PC-9 (cell line): Measurements from ENCODE around the gene SLC66A3. TPM values are rescaled to one million over a fixed set of nuclear protein-coding genes. Genes with fewer than 3 reads are reported as not detected.

Source experiments
- BruUV-seq: library from RNA; stranded (reverse); fragments of 400-500 nt; replicated peaks from 2 replicates; lab custom pipeline; 2021; lab: Mats Ljungman, UMichigan
- CTCF ChIA-PET: fragments of 300-600 bp; sonication (Branson Sonifier 250); formaldehyde crosslinking; loops from one replicate; lab custom pipeline; 2022; ENCODE audit warnings: antibody characterized with exemption; lab: Charles Lee
- POLR2A ChIA-PET: fragments of 300-600 bp; sonication (Branson Sonifier 250); formaldehyde crosslinking; loops from one replicate; lab custom pipeline; 2022; ENCODE audit warnings: antibody characterized with exemption; ENCODE audit not compliant: unreplicated experiment; lab: Charles Lee
- DNase-seq, 2 experiments: peaks; one replicate each; pipeline versions ENCODE4 v3.0.0 to v3.0.0-alpha.2; 2015 to 2022; ENCODE audit warnings: mixed read lengths in 1 of 2
- H2AFZ ChIP-seq: fragments of 200-600 bp; sonication (generic); 2 replicates; pipeline ENCODE4 v1.8.1; 2017; ENCODE audit warnings: antibody characterized with exemption
- H3F3A ChIP-seq: fragments of 200-600 bp; sonication (generic); 2 replicates; pipeline ENCODE4 v1.8.1; 2017; ENCODE audit warnings: antibody characterized with exemption, mild to moderate bottlenecking, low read depth; ENCODE audit not compliant: insufficient read depth
- H3K27ac ChIP-seq: fragments of 200-600 bp; sonication (generic); 2 replicates; pipeline ENCODE4 v1.6.1; 2016; ENCODE audit warnings: mixed run types
- H3K27me3 ChIP-seq: fragments of 200-600 bp; sonication (generic); 2 replicates; pipeline ENCODE4 v1.6.1; 2016; ENCODE audit warnings: low read depth, mixed run types; ENCODE audit not compliant: insufficient read depth
- H3K36me3 ChIP-seq: fragments of 200-600 bp; sonication (generic); 2 replicates; pipeline ENCODE4 v1.6.1; 2016; ENCODE audit warnings: low read depth, mixed run types
- H3K4me1 ChIP-seq: fragments of 200-600 bp; sonication (generic); replicated peaks from 2 replicates; pipeline ENCODE4 v1.6.1; 2016; ENCODE audit warnings: mixed run types; ENCODE audit not compliant: insufficient read depth
- H3K4me2 ChIP-seq: fragments of 200-600 bp; sonication (generic); 2 replicates; pipeline ENCODE4 v1.6.1; 2017; ENCODE audit warnings: mixed run types
- H3K4me3 ChIP-seq: fragments of 200-600 bp; sonication (generic); 2 replicates; pipeline ENCODE4 v1.6.1; 2016; ENCODE audit warnings: mixed run types
- H3K79me2 ChIP-seq: fragments of 200-600 bp; sonication (generic); 2 replicates; pipeline ENCODE4 v1.6.1; 2017; ENCODE audit warnings: low read depth, mixed run types
- H3K9me2 ChIP-seq: fragments of 200-600 bp; sonication (generic); 2 replicates; pipeline ENCODE4 v1.8.1; 2017; ENCODE audit warnings: mild to moderate bottlenecking; ENCODE audit not compliant: insufficient read depth
- H3K9me3 ChIP-seq: fragments of 200-600 bp; sonication (generic); 2 replicates; pipeline ENCODE4 v1.8.1; 2016; ENCODE audit warnings: low read depth; ENCODE audit not compliant: insufficient read depth
- H4K20me1 ChIP-seq: fragments of 200-600 bp; sonication (generic); 2 replicates; pipeline ENCODE4 v1.8.1; 2017; ENCODE audit not compliant: insufficient read depth
- CTCF ChIP-seq: fragments of 200-600 bp; sonication (generic); conservative IDR thresholded peaks from 2 replicates; pipeline ENCODE4 v1.6.1; 2017; ENCODE audit warnings: mixed run types, antibody characterized with exemption, mild to moderate bottlenecking, moderate library complexity
- EZH2 ChIP-seq: fragments of 200-600 bp; sonication (generic); IDR thresholded peaks from 2 replicates; pipeline ENCODE4 v1.8.0; 2017; ENCODE audit warnings: antibody characterized with exemption, low read depth
- intact Hi-C: fragments of 100-400 bp; cut with micrococcal nuclease; formaldehyde crosslinking; loops from one replicate; pipeline ENCODE4 v1.10.0; 2022; ENCODE audit not compliant: unreplicated experiment
- total RNA-seq: library from RNA; stranded (reverse); gene quantifications from 2 replicates; pipeline ENCODE4 v1.2.3, GENCODE V29; 2021

The SLC66A3 gene
- total RNA-seq, 1 experiment from 2014 or later, result 11.9 TPM

- Histone ChIP-seq H3K4me3 (no peak overlapping the region), H3K9me3 (no peaks in the 10 kb centered on the region), H3K36me3 (no peaks in the 10 kb centered on the region), H4K20me1 (no peaks in the 10 kb centered on the region), H3K9me2 (no peaks in the 10 kb centered on the region), H3F3A (no peaks in the 10 kb centered on the region), H3K79me2 (no peaks in the 10 kb centered on the region), H3K4me1 (no peaks in the 10 kb centered on the region), H3K27me3 (no peaks in the 10 kb centered on the region), H3K4me2 (no peak overlapping the region), H2AFZ (no peak overlapping the region), H3K27ac (no peak overlapping the region)
- DNase-seq, result no peak
- ChIA-PET CTCF (no interaction called here), POLR2A (no interaction called here)
- intact Hi-C loops, result no loop called here
- no peak for TF ChIP-seq EZH2
- TF ChIP-seq CTCF, result no peak
- no TSS peak for BruUV-seq
These were observed 11.2 kb downstream of the SLC66A3 start for GRCh38 chr2:11166476-11166875.

- intact Hi-C loops, result no loop called here
- POLR2A ChIA-PET, result no interaction called here
- Histone ChIP-seq H3K4me1 (no peaks in the 10 kb centered on the region), H3K79me2 (no peaks in the 10 kb centered on the region), H2AFZ (no peak overlapping the region), H3K36me3 (no peaks in the 10 kb centered on the region), H3K9me3 (no peaks in the 10 kb centered on the region), H3F3A (no peaks in the 10 kb centered on the region), H3K9me2 (no peaks in the 10 kb centered on the region), H4K20me1 (no peaks in the 10 kb centered on the region), H3K4me3 (no peak overlapping the region), H3K27ac (no peak overlapping the region), H3K4me2 (no peak overlapping the region), H3K27me3 (no peaks in the 10 kb centered on the region)
- no TSS peak for BruUV-seq
- CTCF ChIA-PET, result no interaction called here
- TF ChIP-seq CTCF (no peak), EZH2 (no peak)
- no peak for DNase-seq
These were observed 13.2 kb downstream of the SLC66A3 start for GRCh38 chr2:11168488-11168887.

GRCh38 chr2:11169333-11169732 lies 14.1 kb downstream of the SLC66A3 start:
- TF ChIP-seq CTCF, result no peak
- no peak for TF ChIP-seq EZH2
- CTCF ChIA-PET, result no interaction called here
- peak; percentile 34 to 45 for DNase-seq
- H3K4me3 ChIP-seq, result no peak overlapping the region
- H3F3A ChIP-seq, result no peaks in the 10 kb centered on the region
- H3K4me2 ChIP-seq, result peak overlapping the region; percentile 10; the same call in 1 of the 2 replicates
- no peak overlapping the region for H2AFZ ChIP-seq
- no peaks in the 10 kb centered on the region for H3K27me3 ChIP-seq
- H3K27ac ChIP-seq, result no peak overlapping the region
- H3K79me2 ChIP-seq, result no peaks in the 10 kb centered on the region
- no peaks in the 10 kb centered on the region for H4K20me1 ChIP-seq
- intact Hi-C loops, result no loop called here
- no peaks in the 10 kb centered on the region for H3K36me3 ChIP-seq
- TSS peak; percentile 38 for BruUV-seq
- no peaks in the 10 kb centered on the region for H3K9me3 ChIP-seq
- H3K9me2 ChIP-seq, result no peaks in the 10 kb centered on the region
- POLR2A ChIA-PET, result interaction anchor here (0.8 kb wide), 1 partner anchor 15 kb away, joined by 7 read pairs; no protein-coding TSS in a partner anchor
- H3K4me1 ChIP-seq, result no peaks in the 10 kb centered on the region
